ENCODE results near the gene JUNB. TPM values are rescaled to one million over a fixed set of nuclear protein-coding genes. Genes with fewer than 3 reads are reported as not detected.

JUNB gene
- total RNA-seq, 3 donors from 2014 or later, result 261 to 295 (median 287) TPM

Other genes starting within 250 kb of the JUNB start
- gene ZNF564, start 240.0 kb upstream of the JUNB start, total RNA-seq, result 1 to 10 TPM; 2.6 to 5.1 (median 4.9) TPM
- gene ZNF490, start 180.7 kb upstream of the JUNB start, total RNA-seq, result 1 to 10 TPM; 7.2 to 7.8 (median 7.5) TPM
- 10 to 100 TPM; 13.3 to 19.5 (median 13.8) TPM for gene ZNF791, start 180.6 kb upstream of the JUNB start, total RNA-seq
- gene MAN2B1, start 124.7 kb upstream of the JUNB start, total RNA-seq, result 100 to 1,000 TPM in 2 of 3 donors, 10 to 100 TPM in 1; 97.3 to 131 (median 127) TPM
- 10 to 100 TPM; 27.8 to 29.6 (median 28.3) TPM for gene WDR83, start 124.7 kb upstream of the JUNB start, total RNA-seq
- 100 to 1,000 TPM; 129 to 137 (median 132) TPM for gene DHPS, start 109.6 kb upstream of the JUNB start, total RNA-seq
- not detected for gene GNG14, start 103.5 kb upstream of the JUNB start, total RNA-seq
- gene FBXW9, start 94.9 kb upstream of the JUNB start, total RNA-seq, result 1 to 10 TPM; 7.9 to 9.9 (median 9.4) TPM
- 100 to 1,000 TPM; 223 to 236 (median 232) TPM for gene TNPO2, start 67.6 kb upstream of the JUNB start, total RNA-seq
- 100 to 1,000 TPM; 223 to 251 (median 235) TPM for gene TRIR, start 56.8 kb upstream of the JUNB start, total RNA-seq
- 10 to 100 TPM; 92.8 to 95.1 (median 93.8) TPM for gene GET3, start 54.0 kb upstream of the JUNB start, total RNA-seq
- gene BEST2, start 39.7 kb upstream of the JUNB start, total RNA-seq, result not detected
- 1 to 10 TPM; 5.9 to 8.4 (median 6.0) TPM for gene HOOK2, start 15.9 kb upstream of the JUNB start, total RNA-seq
- 100 to 1,000 TPM; 185 to 224 (median 211) TPM for gene PRDX2, start 10.3 kb downstream of the JUNB start, total RNA-seq
- 10 to 100 TPM; 10.3 to 18.8 (median 12.6) TPM for gene THSD8, start 10.6 kb downstream of the JUNB start, total RNA-seq
- gene RNASEH2A, start 15.1 kb downstream of the JUNB start, total RNA-seq, result 10 to 100 TPM; 32.3 to 42.7 (median 39.1) TPM
- not detected for gene RTBDN, start 43.1 kb downstream of the JUNB start, total RNA-seq
- gene MAST1, start 47.0 kb downstream of the JUNB start, total RNA-seq, result 1 to 10 TPM in 1 of 3 donors, under 1 TPM in 2; 0.37 to 1.0 (median 0.38) TPM
- 10 to 100 TPM; 14.3 to 19.5 (median 15.9) TPM for gene DNASE2, start 90.0 kb downstream of the JUNB start, total RNA-seq
- gene KLF1, start 95.7 kb downstream of the JUNB start, total RNA-seq, result under 1 TPM; 0.55 to 0.92 (median 0.68) TPM
- 10 to 100 TPM; 60.1 to 85.8 (median 72.8) TPM for gene GCDH, start 99.7 kb downstream of the JUNB start, total RNA-seq
- under 1 TPM; 0.53 to 0.91 (median 0.87) TPM for gene SYCE2, start 127.8 kb downstream of the JUNB start, total RNA-seq
- gene FARSA, start 142.2 kb downstream of the JUNB start, total RNA-seq, result 100 to 1,000 TPM; 345 to 368 (median 368) TPM
- gene CALR, start 147.1 kb downstream of the JUNB start, total RNA-seq, result 1,000 to 10,000 TPM; 1,489 to 1,621 (median 1,575) TPM
- 100 to 1,000 TPM; 256 to 265 (median 264) TPM for gene RAD23A, start 154.4 kb downstream of the JUNB start, total RNA-seq
- gene GADD45GIP1, start 165.7 kb downstream of the JUNB start, total RNA-seq, result 10 to 100 TPM; 60.5 to 65.2 (median 61.8) TPM
- not detected for gene DAND5, start 178.1 kb downstream of the JUNB start, total RNA-seq
- gene NFIX, start 204.0 kb downstream of the JUNB start, total RNA-seq, result 10 to 100 TPM; 11.1 to 20.4 (median 16.1) TPM